Testis (tissue), 2 donors: Measurements from ENCODE around the gene TAMALIN.

Experiments used
- CTCF ChIP-seq, 3 experiments: fragments of 450-650 bp in 2 of 3; fragments of 200-600 bp in 1 of 3; sonication (generic) in 1 of 3; IDR thresholded peaks; one replicate each; pipeline ENCODE4 v1.5.1; 2016 to 2019; ENCODE audit warnings: antibody characterized with exemption in 3 of 3, mild to moderate bottlenecking in 2 of 3, moderate library complexity in 1 of 3
- POLR2A ChIP-seq: fragments of 450-650 bp; IDR thresholded peaks from one replicate; pipeline ENCODE4 v1.6.1; 2017; ENCODE audit warnings: antibody characterized with exemption, mild to moderate bottlenecking, moderate library complexity

- TF ChIP-seq CTCF (IDR thresholded peaks at IDR 0.05), result no peak
- no peak for TF ChIP-seq POLR2A
These were observed 44.0 kb upstream of the TAMALIN start for GRCh38 chr12:51962737-51963136.
